Fibroblast of lung (primary cell): ENCODE results near the gene SLC37A1. TPM values are rescaled to one million over a fixed set of nuclear protein-coding genes. Genes with fewer than 3 reads are reported as not detected.

Experiments used
- DNase-seq, 2 donors: peaks; one replicate each; pipeline versions ENCODE4 v3.0.0 to v3.0.0-alpha.2; 2010; ENCODE audit warnings: low read depth in 2 of 2
- H2AFZ ChIP-seq: 2 replicates; pipeline ENCODE4 v1.5.1; 2012; ENCODE audit warnings: low read length, control low read depth, inconsistent platforms
- H3K27ac ChIP-seq: 2 replicates; pipeline ENCODE4 v1.5.1; 2011; ENCODE audit warnings: low read length, control low read depth; ENCODE audit not compliant: insufficient read depth
- H3K27me3 ChIP-seq: 2 replicates; pipeline ENCODE4 v1.5.1; 2011; ENCODE audit warnings: mild to moderate bottlenecking, low read length; ENCODE audit not compliant: control insufficient read depth, insufficient read depth
- H3K36me3 ChIP-seq: 2 replicates; pipeline ENCODE4 v1.5.1; 2011; ENCODE audit warnings: low read length; ENCODE audit not compliant: control insufficient read depth, insufficient read depth
- H3K4me1 ChIP-seq: 2 replicates; pipeline ENCODE4 v1.5.1; 2011; ENCODE audit warnings: low read length; ENCODE audit not compliant: control insufficient read depth, insufficient read depth; ENCODE audit errors: extremely low read depth
- H3K4me2 ChIP-seq: 2 replicates; pipeline ENCODE4 v1.5.1; 2011; ENCODE audit warnings: low read length, control low read depth; ENCODE audit not compliant: insufficient read depth; ENCODE audit errors: extremely low read depth
- H3K4me3 ChIP-seq, 4 experiments: fragments of 200-600 bp in 1 of 4; sonication (generic) in 1 of 4; replicated peaks in 1 of 4; 2 replicates each; pipeline ENCODE4 v1.5.1; 2011 to 2016; ENCODE audit warnings: low read length in 4 of 4, low read depth in 3 of 4, mild to moderate bottlenecking in 3 of 4, control low read depth in 2 of 4, inconsistent platforms in 1 of 4, mixed read lengths in 1 of 4; ENCODE audit not compliant: insufficient read depth in 1 of 4; ENCODE audit errors: control extremely low read depth in 1 of 4
- H3K79me2 ChIP-seq: 2 replicates; pipeline ENCODE4 v1.5.1; 2012; ENCODE audit warnings: mild to moderate bottlenecking, low read length, inconsistent platforms; ENCODE audit not compliant: control insufficient read depth, insufficient read depth
- H3K9ac ChIP-seq: 2 replicates; pipeline ENCODE4 v1.5.1; 2011; ENCODE audit warnings: mild to moderate bottlenecking, low read length, control low read depth; ENCODE audit not compliant: insufficient read depth
- H3K9me3 ChIP-seq: 2 replicates; pipeline ENCODE4 v1.5.1; 2012; ENCODE audit warnings: low read depth, low read length; ENCODE audit not compliant: control insufficient read depth, insufficient read depth
- H4K20me1 ChIP-seq: 2 replicates; pipeline ENCODE4 v1.5.1; 2011; ENCODE audit warnings: low read length; ENCODE audit not compliant: control insufficient read depth, insufficient read depth; ENCODE audit errors: extremely low read depth
- CTCF ChIP-seq, 2 donors: IDR thresholded peaks in 1 of 2; conservative IDR thresholded peaks in 1 of 2; 1 replicate in 1 of 2; 2 replicates in 1 of 2; pipeline ENCODE4 v1.5.1; 2011 to 2012; ENCODE audit warnings: low read length in 2 of 2, control low read depth in 1 of 2, inconsistent platforms in 1 of 2, low read depth in 1 of 2, mild to moderate bottlenecking in 1 of 2
- EZH2 ChIP-seq: IDR thresholded peaks from 2 replicates; pipeline ENCODE4 v1.5.1; 2012; ENCODE audit warnings: low read length, control low read depth, mild to moderate bottlenecking; ENCODE audit errors: missing control alignments
- polyA plus RNA-seq, 2 donors: library from polyadenylated mRNA; depleted of rRNA in 1 of 2; stranded (reverse) in 1 of 2; unstranded in 1 of 2; fragments of >200 nt; gene quantifications; 2 replicates each; pipeline ENCODE4 v1.2.1, GENCODE V29; 2011 to 2012; ENCODE audit warnings: missing spikeins in 1 of 2
- total RNA-seq: library from RNA; depleted of rRNA; stranded (reverse); fragments of >200 nt; gene quantifications from 2 replicates; pipeline ENCODE4 v1.2.1, GENCODE V29; 2014

Gene SLC37A1
- total and polyA plus RNA-seq, 2 donors (not counting 1 experiment from before 2014, with no cell fraction given): 0.42 to 6.4 TPM

GRCh38 chr21:42581336-42581992 lies 67.8 kb downstream of the SLC37A1 start:
- no peak for DNase-seq
- H3K4me1 ChIP-seq: no peaks in the 10 kb centered on the region
- TF ChIP-seq CTCF (conservative IDR thresholded peaks at IDR 0.05 in 1 of 2, IDR thresholded peaks at IDR 0.05 in 1 of 2; ENCODE audit: low read depth in 1 of 2, low read length in 2 of 2) (no peak), EZH2 (no peak)
- no peaks in the 10 kb centered on the region for H4K20me1 ChIP-seq
- H3K36me3 ChIP-seq: no peaks in the 10 kb centered on the region
- no peak overlapping the region for H3K4me2 ChIP-seq
- no peak overlapping the region for H2AFZ ChIP-seq
- H3K27ac ChIP-seq: no peak overlapping the region
- H3K27me3 ChIP-seq: no peaks in the 10 kb centered on the region
- no peak overlapping the region for H3K4me3 ChIP-seq
- no peak overlapping the region for H3K9ac ChIP-seq
- no peaks in the 10 kb centered on the region for H3K79me2 ChIP-seq
- no peaks in the 10 kb centered on the region for H3K9me3 ChIP-seq

GRCh38 chr21:42581993-42582786 lies 68.5 kb downstream of the SLC37A1 start:
- DNase-seq: no peak
- Histone ChIP-seq H4K20me1 (no peaks in the 10 kb centered on the region), H3K27ac (no peak overlapping the region), H3K36me3 (no peaks in the 10 kb centered on the region), H2AFZ (no peak overlapping the region), H3K4me1 (no peaks in the 10 kb centered on the region), H3K4me2 (no peak overlapping the region), H3K4me3 (no peak overlapping the region), H3K9ac (no peak overlapping the region), H3K9me3 (no peaks in the 10 kb centered on the region), H3K79me2 (no peaks in the 10 kb centered on the region), H3K27me3 (no peaks in the 10 kb centered on the region)
- TF ChIP-seq CTCF (conservative IDR thresholded peaks at IDR 0.05 in 1 of 2, IDR thresholded peaks at IDR 0.05 in 1 of 2; ENCODE audit: low read depth in 1 of 2, low read length in 2 of 2) (no peak), EZH2 (no peak)

GRCh38 chr21:42582787-42583476 lies 69.3 kb downstream of the SLC37A1 start:
- H3K27ac ChIP-seq: no peak overlapping the region
- H3K4me3 ChIP-seq: no peak overlapping the region
- no peaks in the 10 kb centered on the region for H3K79me2 ChIP-seq
- no peak for DNase-seq
- H3K36me3 ChIP-seq: no peaks in the 10 kb centered on the region
- no peaks in the 10 kb centered on the region for H4K20me1 ChIP-seq
- H3K27me3 ChIP-seq: no peaks in the 10 kb centered on the region
- no peaks in the 10 kb centered on the region for H3K4me1 ChIP-seq
- TF ChIP-seq EZH2 (no peak), CTCF (conservative IDR thresholded peaks at IDR 0.05 in 1 of 2, IDR thresholded peaks at IDR 0.05 in 1 of 2; ENCODE audit: low read depth in 1 of 2, low read length in 2 of 2) (no peak)
- H3K9me3 ChIP-seq: no peaks in the 10 kb centered on the region
- H2AFZ ChIP-seq: no peak overlapping the region
- H3K9ac ChIP-seq: no peak overlapping the region
- no peak overlapping the region for H3K4me2 ChIP-seq
